H1 (cell line): ENCODE results near the gene WNT7A. TPM values are rescaled to one million over a fixed set of nuclear protein-coding genes. Genes with fewer than 3 reads are reported as not detected.

ENCODE experiments used
- CTCF ChIA-PET: fragments of 300-600 bp; sonication (Branson Sonifier 250); formaldehyde crosslinking; loops from one replicate; lab custom pipeline; 2021; ENCODE audit not compliant: partially characterized antibody; lab: Charles Lee
- POLR2A ChIA-PET: fragments of 300-600 bp; sonication (Branson Sonifier 250); formaldehyde crosslinking; loops from one replicate; lab custom pipeline; 2021; ENCODE audit warnings: inconsistent platforms; ENCODE audit not compliant: partially characterized antibody; lab: Charles Lee
- DNase-seq, 2 experiments: peaks; one replicate each; pipeline versions ENCODE4 v3.0.0 to v3.0.0-alpha.2; 2010 to 2022; ENCODE audit warnings: low spot score in 2 of 2, low read depth in 1 of 2, mixed read lengths in 1 of 2
- FAIRE-seq: peaks from 2 replicates; lab custom pipeline; 2011; peaks lifted over from hg19 to GRCh38; lab: Jason Lieb, UNC
- H2AFZ ChIP-seq: 2 replicates; pipeline ENCODE4 v1.8.1; 2012; ENCODE audit warnings: low read length, inconsistent platforms
- H2AK5ac ChIP-seq: 2 replicates; pipeline ENCODE4 v1.6.1; 2013; ENCODE audit warnings: low read depth, low read length
- H2BK120ac ChIP-seq: replicated peaks from 2 replicates; pipeline ENCODE3; 2013; ENCODE audit warnings: low read depth, low read length, inconsistent platforms
- H2BK12ac ChIP-seq: 2 replicates; pipeline ENCODE4 v1.6.1; 2013; ENCODE audit warnings: low read depth, low read length
- H2BK15ac ChIP-seq: 2 replicates; pipeline ENCODE4 v1.6.1; 2013; ENCODE audit warnings: low read length
- H2BK20ac ChIP-seq: 2 replicates; pipeline ENCODE4 v1.6.1; 2013; ENCODE audit warnings: low read length
- H2BK5ac ChIP-seq: 2 replicates; pipeline ENCODE4 v1.6.1; 2013; ENCODE audit warnings: low read depth, low read length
- H3K14ac ChIP-seq: 2 replicates; pipeline ENCODE4 v1.6.1; 2013; ENCODE audit warnings: inconsistent platforms; ENCODE audit not compliant: insufficient read length
- H3K18ac ChIP-seq: 2 replicates; pipeline ENCODE4 v1.6.1; 2013; ENCODE audit warnings: low read length; ENCODE audit errors: extremely low read depth
- H3K23ac ChIP-seq: 2 replicates; pipeline ENCODE4 v1.6.1; 2013; ENCODE audit warnings: inconsistent platforms; ENCODE audit not compliant: insufficient read length
- H3K23me2 ChIP-seq: 2 replicates; pipeline ENCODE4 v1.6.1; 2013; ENCODE audit warnings: low read depth, low read length
- H3K27ac ChIP-seq: 2 replicates; pipeline ENCODE4 v1.6.1; 2011; ENCODE audit warnings: low read depth, low read length, inconsistent platforms
- H3K27me3 ChIP-seq, 4 experiments: replicated peaks in 1 of 4; 1 replicate in 1 of 4; 2 replicates in 3 of 4; pipeline versions ENCODE4 v1.6.1 to v1.8.1; 2011 to 2013; ENCODE audit warnings: low read length in 3 of 4, mild to moderate bottlenecking in 3 of 4, inconsistent platforms in 2 of 4, mixed read lengths in 2 of 4, moderate library complexity in 1 of 4; ENCODE audit not compliant: control insufficient read depth in 3 of 4, insufficient read depth in 3 of 4; ENCODE audit errors: extremely low read depth in 1 of 4
- H3K36me3 ChIP-seq, 4 experiments: 2 replicates each; pipeline versions ENCODE4 v1.6.1 to v1.8.1; 2011 to 2013; ENCODE audit warnings: mild to moderate bottlenecking in 4 of 4, low read length in 3 of 4, moderate library complexity in 2 of 4, control low read depth in 1 of 4, inconsistent platforms in 1 of 4; ENCODE audit not compliant: insufficient read depth in 4 of 4, control insufficient read depth in 2 of 4
- H3K4ac ChIP-seq: replicated peaks from 2 replicates; pipeline ENCODE3; 2013; ENCODE audit warnings: low read length, low read depth, mixed read lengths, inconsistent platforms; ENCODE audit not compliant: insufficient read length
- H3K4me1 ChIP-seq, 4 experiments: replicated peaks in 1 of 4; 1 replicate in 1 of 4; 2 replicates in 3 of 4; pipeline versions ENCODE4 v1.6.1 to v1.8.1; 2011 to 2013; ENCODE audit warnings: low read length in 3 of 4, inconsistent platforms in 2 of 4, mixed read lengths in 1 of 4; ENCODE audit not compliant: insufficient read depth in 4 of 4, control insufficient read depth in 3 of 4
- H3K4me2 ChIP-seq, 2 experiments: 2 replicates each; pipeline versions ENCODE4 v1.6.1 to v1.8.1; 2011 to 2013; ENCODE audit warnings: low read depth in 2 of 2, low read length in 2 of 2, control low read depth in 1 of 2, inconsistent platforms in 1 of 2, mild to moderate bottlenecking in 1 of 2; ENCODE audit not compliant: insufficient read depth in 1 of 2
- H3K4me3 ChIP-seq, 4 experiments: fragments of 200-600, 300-600 bp in 1 of 4; sonication (generic), shearing (Covaris generic), sonication (Bioruptor Twin) in 1 of 4; 2 replicates each; pipeline versions ENCODE4 v1.5.1 to v1.8.1; 2011 to 2016; ENCODE audit warnings: low read length in 4 of 4, low read depth in 3 of 4, control low read depth in 2 of 4, inconsistent platforms in 2 of 4, mild to moderate bottlenecking in 2 of 4, mixed read lengths in 1 of 4, moderate library complexity in 1 of 4; ENCODE audit not compliant: insufficient read depth in 2 of 4; ENCODE audit errors: extremely low read depth in 1 of 4
- H3K56ac ChIP-seq: replicated peaks from 2 replicates; pipeline ENCODE3; 2013; ENCODE audit warnings: low read depth, mild to moderate bottlenecking, mixed read lengths, low read length, inconsistent platforms; ENCODE audit not compliant: insufficient read length
- H3K79me1 ChIP-seq: 2 replicates; pipeline ENCODE4 v1.6.1; 2013; ENCODE audit warnings: low read depth, low read length, control low read depth
- H3K79me2 ChIP-seq, 2 experiments: 2 replicates each; pipeline versions ENCODE4 v1.6.1 to v1.8.1; 2012 to 2013; ENCODE audit warnings: low read length in 2 of 2, mild to moderate bottlenecking in 2 of 2, inconsistent platforms in 1 of 2; ENCODE audit not compliant: insufficient read depth in 2 of 2, control insufficient read depth in 1 of 2
- H3K9ac ChIP-seq, 4 experiments: replicated peaks in 1 of 4; 1 replicate in 1 of 4; 2 replicates in 3 of 4; pipeline versions ENCODE4 v1.6.1 to v1.8.1; 2011 to 2013; ENCODE audit warnings: low read depth in 3 of 4, low read length in 3 of 4, control low read depth in 2 of 4, mild to moderate bottlenecking in 2 of 4, moderate library complexity in 2 of 4, inconsistent platforms in 1 of 4; ENCODE audit errors: extremely low read depth in 1 of 4
- H3K9me3 ChIP-seq, 2 experiments: 2 replicates each; pipeline versions ENCODE4 v1.6.1 to v1.8.1; 2012 to 2013; ENCODE audit warnings: mild to moderate bottlenecking in 2 of 2, moderate library complexity in 2 of 2, control low read depth in 1 of 2, inconsistent platforms in 1 of 2, low read depth in 1 of 2, low read length in 1 of 2, mixed read lengths in 1 of 2; ENCODE audit not compliant: insufficient read depth in 2 of 2
- H4K20me1 ChIP-seq, 2 experiments: replicated peaks in 1 of 2; 2 replicates each; pipeline versions ENCODE3 to v1.8.1; 2011 to 2013; ENCODE audit warnings: inconsistent platforms in 2 of 2, low read length in 2 of 2, mild to moderate bottlenecking in 1 of 2; ENCODE audit not compliant: insufficient read depth in 2 of 2, control insufficient read depth in 1 of 2
- H4K5ac ChIP-seq: 2 replicates; pipeline ENCODE4 v1.6.1; 2013; ENCODE audit warnings: low read length, low read depth, mixed read lengths, inconsistent platforms; ENCODE audit not compliant: insufficient read length
- H4K8ac ChIP-seq: 2 replicates; pipeline ENCODE4 v1.8.0; 2013; ENCODE audit warnings: mild to moderate bottlenecking, moderate library complexity, low read length, inconsistent platforms; ENCODE audit not compliant: insufficient read depth; ENCODE audit errors: extremely low read depth
- H4K91ac ChIP-seq: replicated peaks from 2 replicates; pipeline ENCODE3; 2013; ENCODE audit warnings: low read length, mixed read lengths, inconsistent platforms; ENCODE audit not compliant: insufficient read length
- KDM1A ChIP-seq: fragments of 200-600, 300-600 bp; sonication (generic); IDR thresholded peaks from 2 replicates; pipeline ENCODE4 v1.7.1; 2016; ENCODE audit warnings: mild to moderate bottlenecking, low read length, borderline replicate concordance
- ZNF274 ChIP-seq: IDR thresholded peaks from 2 replicates; pipeline ENCODE4 v1.7.0; 2012; ENCODE audit warnings: low read length, borderline replicate concordance; ENCODE audit errors: extremely low read depth
- WGBS, 2 experiments: shearing (Covaris generic) in 1 of 2; methylation state at CpG; one replicate each; pipeline versions ENCODE4 v1.1.6 to v1.1.7; 2013 to 2015; ENCODE audit warnings: low lambda C conversion rate in 2 of 2, mixed read lengths in 2 of 2, inconsistent platforms in 1 of 2, low coverage in 1 of 2, missing lambda C conversion rate in 1 of 2; ENCODE audit not compliant: insufficient replicate concordance in 2 of 2, insufficient coverage in 1 of 2, insufficient read length in 1 of 2; ENCODE audit errors: extremely low coverage in 1 of 2, missing lambda C conversion rate in 1 of 2; 5-methylcytosine and 5-hydroxymethylcytosine counted together
- polyA plus RNA-seq, 7 experiments: library from polyadenylated mRNA; depleted of rRNA in 3 of 7; stranded (reverse) in 5 of 7; unstranded in 2 of 7; fragments of >200 nt in 5 of 7; fragments of 200-250 nt in 2 of 7; gene quantifications; 1 replicate in 5 of 7; 2 replicates in 1 of 7; 4 replicates in 1 of 7; pipeline versions ENCODE4 v1.2.1 to v1.2.3, GENCODE V29; 2011 to 2013; ENCODE audit warnings: missing spikeins in 2 of 7, mixed read lengths in 2 of 7
- total RNA-seq: library from RNA; stranded (reverse); fragmentation: NEBNext Ultra II Directional; extraction: Animal tissue kit (Norgen Biotek cat#: 25700); gene quantifications from 2 replicates; pipeline ENCODE4 v1.2.1, GENCODE V29; 2021

Gene WNT7A
- total and polyA plus RNA-seq, 2 of the 8 experiments (the other 6 are each of a cell fraction or from before 2014, with no cell fraction given): 0.02 TPM; not detected in 1

DNA sequence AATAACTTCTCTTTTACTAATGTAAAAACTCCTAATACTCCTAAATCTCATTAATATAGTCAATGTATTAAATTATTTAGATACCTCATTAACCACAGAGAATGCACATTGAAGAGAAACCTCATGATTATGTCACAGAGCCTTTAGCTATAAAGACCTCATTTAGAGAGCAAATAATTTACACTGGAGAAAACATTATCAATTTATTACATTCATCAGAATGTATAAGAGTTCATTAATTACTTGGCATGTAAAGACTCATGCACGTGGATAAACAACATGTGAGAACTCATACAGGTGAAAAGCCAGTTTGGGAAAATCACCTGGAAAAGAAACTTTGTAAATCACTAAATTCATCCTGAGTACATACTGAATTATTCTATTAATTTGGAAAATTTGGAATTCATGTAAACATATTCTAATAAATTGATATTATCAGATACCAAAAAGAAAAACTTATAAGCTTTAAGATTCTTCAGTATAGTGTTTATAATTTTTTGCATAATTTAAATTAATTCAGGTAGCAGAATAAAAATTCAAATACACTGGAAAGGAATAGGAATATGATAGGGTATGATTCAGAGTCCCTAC, 22.9 kb upstream of the WNT7A start:
- DNase-seq (no peak), FAIRE-seq (no peak)
- H4K91ac ChIP-seq: no peak overlapping the region
- H2AFZ ChIP-seq: no peak overlapping the region
- POLR2A ChIA-PET: no interaction called here
- no peak overlapping the region for H3K4me2 ChIP-seq
- H2BK12ac ChIP-seq: no peak overlapping the region
- no peak overlapping the region for H3K9ac ChIP-seq
- no peak overlapping the region for H3K4me3 ChIP-seq
- no peak overlapping the region for H3K18ac ChIP-seq
- H3K14ac ChIP-seq: no peak overlapping the region
- no peaks in the 10 kb centered on the region for H4K20me1 ChIP-seq
- peaks cover 36 to 54% of the 10 kb centered on the region in 2 experiments for H3K9me3 ChIP-seq
- H3K36me3 ChIP-seq: no peaks in the 10 kb centered on the region
- no peak overlapping the region for H4K8ac ChIP-seq
- H2BK20ac ChIP-seq: no peak overlapping the region
- no peaks in the 10 kb centered on the region for H3K27me3 ChIP-seq
- CTCF ChIA-PET: no interaction called here
- H4K5ac ChIP-seq: no peak overlapping the region
- H3K56ac ChIP-seq: no peak overlapping the region
- H3K79me1 ChIP-seq: no peaks in the 10 kb centered on the region
- H2AK5ac ChIP-seq: no peak overlapping the region
- H3K23me2 ChIP-seq: no peaks in the 10 kb centered on the region
- no peaks in the 10 kb centered on the region for H3K4me1 ChIP-seq
- H3K79me2 ChIP-seq: no peaks in the 10 kb centered on the region
- no peak overlapping the region for H2BK15ac ChIP-seq
- 74% methylated on average over 1 of the region's 1 CpG; no CpG with 5 or more reads in 1 of the 2 experiments for WGBS, 2 experiments
- H3K27ac ChIP-seq: no peak overlapping the region
- H2BK5ac ChIP-seq: no peak overlapping the region
- TF ChIP-seq KDM1A: no peak
- TF ChIP-seq ZNF274: peak; percentile 87; the same call in 1 of the 2 replicates
- no peak overlapping the region for H3K4ac ChIP-seq
- H2BK120ac ChIP-seq: no peak overlapping the region
- no peak overlapping the region for H3K23ac ChIP-seq
